Forelimb muscle (tissue), 1 donor: ENCODE measurements around the gene RGS5. TPM values are rescaled to one million over a fixed set of nuclear protein-coding genes. Genes with fewer than 3 reads are reported as not detected.

ENCODE experiments used
- polyA plus RNA-seq: library from polyadenylated mRNA; unstranded; fragments of 120-200 nt; gene quantifications from one replicate; pipeline ENCODE4 v1.2.1, GENCODE V29; 2013; ENCODE audit not compliant: insufficient read length

The RGS5 gene
- polyA plus RNA-seq, 1 donor = 47.2 TPM

Other genes with a start within 250 kb of the RGS5 start
- gene RGS4, start 133.6 kb downstream of the RGS5 start, polyA plus RNA-seq = 0.85 TPM
- gene NUF2, start 119.0 kb upstream of the RGS5 start, polyA plus RNA-seq = 9.1 TPM